Activated CD4-positive, alpha-beta T cell treated with anti-CD3 and anti-CD28 coated beads, Interleukin-2, amount 50 U/mL, for 1 hour (primary cell): Measurements from ENCODE around the gene SSTR1.
"Not testable (repeated sequence)": the region's sequence is repeated elsewhere in the genome, so short reads cannot be mapped to it uniquely, and the experiment has no call there.

Experiments used
- DNase-seq: peaks from one replicate; pipeline ENCODE4 v3.0.0-alpha.2; 2020

SSTR1 gene, protein sequence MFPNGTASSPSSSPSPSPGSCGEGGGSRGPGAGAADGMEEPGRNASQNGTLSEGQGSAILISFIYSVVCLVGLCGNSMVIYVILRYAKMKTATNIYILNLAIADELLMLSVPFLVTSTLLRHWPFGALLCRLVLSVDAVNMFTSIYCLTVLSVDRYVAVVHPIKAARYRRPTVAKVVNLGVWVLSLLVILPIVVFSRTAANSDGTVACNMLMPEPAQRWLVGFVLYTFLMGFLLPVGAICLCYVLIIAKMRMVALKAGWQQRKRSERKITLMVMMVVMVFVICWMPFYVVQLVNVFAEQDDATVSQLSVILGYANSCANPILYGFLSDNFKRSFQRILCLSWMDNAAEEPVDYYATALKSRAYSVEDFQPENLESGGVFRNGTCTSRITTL

GRCh38 chr14:38207736-38208617, at the start of gene SSTR1:
TSS of gene SSTR1 (plus strand) at chr14:38207904. CDS start at chr14:38209390, 1,486 bp downstream.
- no peak for DNase-seq

- DNase-seq: no peak
These were observed 49.2 kb upstream of the SSTR1 start for GRCh38 chr14:38158468-38158867.

- no peak for DNase-seq
These were observed 39.3 kb upstream of the SSTR1 start for GRCh38 chr14:38168416-38168815.

DNA sequence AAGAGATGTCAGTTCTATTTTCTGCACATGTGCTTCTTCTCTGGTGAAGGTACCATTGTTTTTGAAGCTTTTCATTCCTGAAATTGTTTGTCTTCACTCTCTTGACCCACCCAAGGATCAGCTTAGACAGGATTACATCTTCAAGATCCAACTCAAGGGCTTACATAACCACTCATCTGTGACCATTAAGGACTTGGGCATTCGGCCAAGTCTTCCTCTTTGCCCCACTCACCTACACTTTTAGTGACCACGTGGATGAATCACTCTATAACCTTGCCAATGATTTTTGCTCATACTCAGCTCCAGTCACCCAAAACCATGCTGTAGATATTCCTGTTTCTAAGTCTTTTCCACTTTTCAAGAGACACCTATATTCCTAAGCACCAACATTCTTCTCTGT, 36.5 kb upstream of the SSTR1 start:
- no peak for DNase-seq

DNA sequence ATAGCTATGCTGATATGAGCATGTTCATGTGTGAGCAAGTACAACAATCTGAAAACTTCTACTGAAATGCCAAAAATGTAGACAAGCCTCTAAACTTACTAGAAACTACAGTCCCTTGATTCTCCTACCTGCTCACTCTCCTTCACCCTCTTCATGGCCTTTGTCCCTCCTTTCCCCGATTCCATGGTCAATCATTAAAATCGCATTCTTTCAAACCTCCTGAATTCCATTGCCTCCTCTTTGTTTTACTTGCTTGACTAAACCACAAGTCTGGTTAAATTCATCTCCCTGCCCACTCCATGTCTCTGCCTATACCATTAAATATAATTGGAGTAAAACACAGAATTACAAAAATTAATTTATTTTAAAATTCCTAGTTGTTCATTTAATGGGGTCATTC, 33.0 kb upstream of the SSTR1 start:
- DNase-seq: no peak

DNA sequence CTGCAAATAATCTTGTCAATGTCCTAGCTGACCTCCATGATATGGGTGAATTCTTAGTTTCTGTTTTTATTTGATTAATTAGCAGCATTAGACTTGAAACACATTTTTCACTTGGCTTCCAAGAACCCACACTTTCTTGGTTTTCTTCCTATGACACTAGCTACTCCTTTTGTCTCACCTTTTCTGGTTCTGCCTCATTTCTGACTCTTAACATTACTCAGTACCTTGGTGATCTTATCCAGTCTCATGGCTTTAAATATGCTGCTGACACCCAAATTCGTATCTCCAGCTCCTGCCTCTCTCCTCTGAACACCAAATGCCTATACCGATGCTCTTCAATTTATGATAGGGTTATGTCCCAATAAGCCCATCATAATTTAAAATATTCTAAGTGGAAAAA, 32.0 kb upstream of the SSTR1 start:
- no peak for DNase-seq

DNA sequence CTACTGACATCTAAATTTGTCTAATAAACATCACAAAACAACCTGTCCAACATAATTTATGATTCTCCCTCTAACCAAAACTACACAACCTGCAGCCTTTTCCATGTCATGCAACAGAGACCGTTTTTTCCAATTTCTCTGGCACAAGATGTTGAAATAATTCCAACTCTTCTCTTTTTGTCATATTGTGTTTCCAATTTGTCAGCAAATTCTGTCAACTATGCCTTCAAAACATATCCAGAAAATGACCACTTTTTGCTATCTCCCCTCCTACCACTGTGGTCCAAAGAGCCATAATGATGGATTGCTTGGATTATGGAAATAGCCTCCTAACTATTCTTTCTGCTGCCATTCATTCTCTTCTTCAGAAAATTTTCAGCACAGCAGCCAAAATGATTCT, 31.3 kb upstream of the SSTR1 start:
- DNase-seq: no peak

DNA sequence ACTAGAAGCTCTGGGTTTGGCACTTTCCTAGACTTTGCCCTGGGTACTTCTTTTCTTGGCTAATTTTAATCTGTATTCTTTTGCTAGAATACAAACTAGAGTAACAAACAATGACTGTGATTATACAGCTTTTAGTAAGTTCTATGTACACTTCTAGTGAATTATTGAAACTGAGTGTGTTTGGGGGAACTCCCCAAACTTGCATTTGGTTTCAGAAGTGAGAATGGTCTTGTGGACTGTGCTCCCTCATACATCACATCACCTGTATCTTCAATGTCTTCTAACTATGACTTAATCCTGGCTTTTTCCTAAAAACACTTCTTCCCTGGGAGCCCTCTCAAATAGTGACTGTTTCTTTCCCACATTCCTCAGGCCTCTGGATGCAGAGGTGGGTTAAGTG, 23.6 kb upstream of the SSTR1 start:
- no peak for DNase-seq

DNA sequence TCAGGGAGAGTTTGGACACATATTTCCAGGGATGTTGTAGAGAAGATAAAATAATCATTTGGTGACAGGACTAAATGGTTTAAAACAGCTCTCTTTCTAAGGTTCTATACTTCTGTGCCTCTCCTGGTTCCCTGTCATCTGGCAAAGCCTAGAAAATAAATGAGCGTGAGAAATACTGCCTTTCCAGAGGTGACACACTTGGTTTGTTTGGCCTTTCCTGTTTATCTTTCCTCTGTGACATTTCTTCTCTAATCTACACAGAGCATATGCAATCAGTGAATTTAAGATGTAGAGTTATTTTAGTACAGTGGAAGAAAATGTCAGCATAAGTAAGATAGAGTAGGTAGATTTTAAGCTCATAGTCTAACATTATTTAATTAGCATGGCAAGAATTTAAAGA, 22.0 kb upstream of the SSTR1 start:
- DNase-seq: no peak

DNA sequence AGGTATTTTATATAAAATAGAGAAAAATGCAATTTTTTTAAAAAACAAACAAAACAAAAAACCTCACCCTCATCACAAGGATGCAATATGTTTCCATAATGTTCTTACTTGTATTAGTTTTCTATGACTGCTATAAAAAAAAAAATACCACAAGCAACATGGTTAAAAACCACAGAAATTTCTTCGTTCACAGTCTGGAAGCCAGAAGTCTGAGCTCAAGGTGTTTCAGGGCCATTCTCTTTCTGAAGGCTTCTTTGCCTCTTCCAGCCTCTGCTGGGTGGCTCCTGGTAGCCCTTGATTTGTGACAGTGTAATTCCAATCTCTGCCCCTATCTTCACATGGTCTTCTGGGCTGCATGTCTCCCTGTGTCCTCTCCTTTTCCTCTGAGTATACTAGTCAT, 21.5 kb upstream of the SSTR1 start:
- no peak for DNase-seq

GRCh38 chr14:38187528-38187927, 20.2 kb upstream of the SSTR1 start:
- DNase-seq: no peak

GRCh38 chr14:38189930-38190726, 17.6 kb upstream of the SSTR1 start:
- DNase-seq: no peak

DNA sequence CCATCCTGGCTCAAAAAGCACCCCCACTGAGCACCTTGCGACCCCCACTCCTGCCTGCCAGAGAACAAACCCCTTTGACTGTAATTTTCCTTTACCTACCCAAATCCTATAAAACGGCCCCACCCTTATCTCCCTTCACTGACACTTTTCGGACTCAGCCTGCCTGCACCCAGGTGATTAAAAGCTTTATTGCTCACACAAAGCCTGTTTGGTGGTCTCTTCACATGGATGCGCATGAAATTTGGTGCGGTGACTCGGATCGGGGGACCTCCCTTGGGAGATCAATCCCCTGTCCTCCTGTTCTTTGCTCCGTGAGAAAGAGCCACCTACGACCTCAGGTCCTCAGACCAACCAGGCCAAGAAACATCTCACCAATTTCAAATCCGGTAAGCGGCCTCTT, 16.9 kb upstream of the SSTR1 start:
- not testable (repeated sequence) for DNase-seq

- not testable (repeated sequence) for DNase-seq
These were observed 16.2 kb upstream of the SSTR1 start for GRCh38 chr14:38191491-38191890.

DNA sequence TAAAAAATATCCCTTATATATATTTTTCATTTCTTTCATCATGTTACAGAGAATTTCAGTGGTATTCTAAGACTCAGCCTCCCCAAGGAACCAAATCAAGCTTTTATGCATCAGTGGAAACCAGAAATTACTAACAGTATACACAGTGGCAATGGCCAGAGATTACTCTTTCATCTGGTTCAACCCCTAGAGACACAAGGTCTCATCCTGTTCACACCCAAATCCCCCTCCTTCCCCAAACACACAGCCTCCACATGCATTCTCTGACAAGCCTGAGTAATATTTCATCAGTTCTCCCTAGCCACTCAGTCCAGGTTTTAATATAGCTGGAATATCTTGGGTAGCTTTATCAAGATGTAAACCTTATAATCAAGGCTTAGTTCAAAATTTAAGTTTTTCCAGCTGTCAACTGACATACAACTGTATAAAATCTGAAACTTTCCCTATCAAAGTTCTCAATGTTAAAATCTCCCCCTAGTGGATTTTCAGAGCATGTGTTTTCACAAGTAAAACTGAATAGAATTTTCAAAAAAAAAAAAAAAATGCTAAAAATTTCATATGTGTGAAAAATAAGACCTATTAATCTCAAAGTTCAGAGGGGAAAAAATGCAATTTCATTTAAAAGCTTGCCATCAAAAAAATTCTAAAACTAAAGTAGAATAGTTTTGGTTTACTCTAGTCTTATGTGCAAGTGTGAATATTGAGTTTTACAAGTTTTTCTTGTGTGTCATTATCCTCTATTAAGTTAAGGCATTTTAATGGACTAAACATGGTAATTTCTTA, 10.5 kb upstream of the SSTR1 start:
- DNase-seq: no peak

- no peak for DNase-seq
These were observed 9.8 kb upstream of the SSTR1 start for GRCh38 chr14:38197784-38198335.

DNA sequence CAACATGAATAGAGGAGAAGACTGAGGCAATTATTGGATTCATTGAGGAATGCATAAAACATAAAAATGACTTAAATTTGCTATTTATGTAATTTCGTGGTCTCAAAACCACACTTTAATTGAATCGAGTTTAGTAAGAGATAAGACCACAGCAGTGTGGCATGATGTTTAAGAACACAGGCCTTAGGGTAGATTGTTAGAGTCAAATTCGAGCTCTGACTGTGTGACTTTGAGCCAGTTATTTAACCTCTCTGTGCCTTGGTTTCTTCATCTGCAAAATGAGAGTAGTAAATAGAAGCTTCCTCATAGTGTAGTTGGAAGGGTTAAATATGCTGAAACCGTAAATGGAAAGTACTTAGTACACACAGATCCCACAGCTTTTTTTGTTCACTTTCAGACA, 9.3 kb upstream of the SSTR1 start:
- no peak for DNase-seq

DNA sequence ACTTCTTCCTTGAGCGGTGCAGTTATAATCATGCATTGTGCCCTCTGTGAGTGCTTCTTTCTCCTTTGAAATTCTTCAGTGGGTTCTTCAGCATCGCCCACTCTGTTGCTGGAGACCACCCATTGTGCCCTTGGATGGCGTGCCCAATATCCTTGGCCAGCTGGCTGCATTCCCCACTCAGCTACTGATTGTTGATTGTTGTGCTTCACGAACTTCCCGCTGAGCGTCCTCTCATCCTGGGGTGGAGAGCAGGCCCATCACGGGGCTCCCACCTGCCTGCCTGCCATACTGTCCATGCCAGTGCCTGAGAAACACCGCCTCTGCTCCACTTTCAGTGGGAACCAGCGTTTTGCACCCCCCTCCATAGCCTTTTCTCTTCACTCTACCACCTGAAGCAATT, 8.6 kb upstream of the SSTR1 start:
- no peak for DNase-seq

- no peak for DNase-seq
These were observed 8.0 kb upstream of the SSTR1 start for GRCh38 chr14:38199739-38200138.

DNA sequence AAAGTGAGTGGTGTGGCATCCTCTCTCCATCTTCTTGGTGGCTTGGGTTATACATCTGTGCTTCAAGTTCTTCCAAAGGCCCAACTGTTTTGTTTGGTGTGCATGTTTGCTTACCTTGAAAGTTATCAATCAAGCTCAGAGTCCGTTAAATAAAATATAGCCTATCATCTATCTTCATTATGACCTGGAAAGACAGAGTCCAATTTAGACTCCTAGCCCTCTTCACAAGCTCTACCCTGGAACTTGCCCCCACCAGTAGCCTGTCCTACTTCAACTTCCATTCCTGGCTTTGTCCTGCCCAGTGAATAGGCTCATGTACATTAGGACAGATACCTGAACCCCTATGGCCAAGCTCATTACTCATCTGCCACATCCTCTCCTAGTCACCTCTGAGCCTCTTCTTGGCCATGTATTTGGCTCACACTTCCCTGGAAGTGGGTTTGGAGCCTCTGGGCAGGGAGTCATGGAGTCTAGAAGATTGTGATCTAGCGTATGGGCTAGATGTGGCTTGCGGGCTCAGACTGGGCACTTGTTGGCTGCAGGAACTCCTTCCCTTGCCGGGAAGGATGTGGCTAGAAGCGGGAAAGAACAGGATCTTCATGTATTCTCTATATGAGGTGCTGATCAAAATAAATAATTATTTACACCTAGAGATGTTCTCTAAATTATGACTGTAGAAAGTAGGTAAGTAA, 6.4 kb upstream of the SSTR1 start:
- DNase-seq: no peak

DNA sequence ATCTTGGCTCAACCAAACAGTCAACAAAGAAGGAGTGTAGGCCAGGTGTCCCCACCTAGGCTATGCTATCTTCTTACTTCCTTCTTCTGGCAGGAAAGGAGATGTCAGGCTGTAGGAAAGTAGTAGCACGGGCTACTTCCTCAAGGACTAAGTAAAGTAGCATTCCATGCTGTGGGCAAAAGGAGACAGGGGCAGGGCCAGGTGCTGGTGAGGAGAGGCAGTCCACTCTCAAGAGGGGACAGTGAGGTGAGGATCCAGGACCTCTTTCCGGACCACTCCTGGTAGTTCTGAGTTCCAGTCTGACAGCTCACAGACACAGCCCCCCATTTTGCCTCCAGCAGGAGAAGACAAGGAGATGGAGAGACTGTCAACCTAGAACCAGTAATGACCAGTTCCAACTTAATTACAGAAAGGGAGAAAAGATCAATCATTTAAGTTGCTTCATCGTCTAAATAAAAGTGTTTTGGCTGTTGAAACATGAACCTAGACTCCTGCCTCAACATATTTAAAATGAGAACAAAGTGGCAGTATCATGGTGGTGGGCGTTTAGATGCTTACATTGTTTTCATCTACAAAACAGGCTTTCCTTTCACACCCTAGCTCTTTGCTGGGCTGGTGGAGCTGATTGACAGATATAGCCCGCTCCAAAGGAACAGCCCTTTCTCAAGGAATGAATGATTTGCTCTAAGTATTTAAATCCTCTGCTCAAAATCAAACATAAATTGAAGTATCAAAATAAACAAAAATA, 5.1 kb upstream of the SSTR1 start:
- DNase-seq: no peak
